Ishikawa (cell line): ENCODE results near the gene ANXA2R.

Experiments used
- CEBPB ChIP-seq: IDR thresholded peaks from 2 replicates; pipeline ENCODE4 v1.6.1; 2012
- EGR1 ChIP-seq: IDR thresholded peaks from 2 replicates; pipeline ENCODE4 v1.6.1; 2012
- EP300 ChIP-seq: IDR thresholded peaks from 2 replicates; pipeline ENCODE4 v1.6.1; 2012; ENCODE audit warnings: borderline replicate concordance
- FOXM1 ChIP-seq: IDR thresholded peaks from 2 replicates; pipeline ENCODE4 v1.6.1; 2012; ENCODE audit warnings: low read depth, borderline replicate concordance
- NFIC ChIP-seq: IDR thresholded peaks from 2 replicates; pipeline ENCODE4 v1.6.1; 2012
- RAD21 ChIP-seq: IDR thresholded peaks from 2 replicates; pipeline ENCODE4 v1.6.1; 2012; ENCODE audit warnings: low read depth
- REST ChIP-seq: IDR thresholded peaks from 2 replicates; pipeline ENCODE4 v1.6.1; 2012; ENCODE audit warnings: low read depth, mild to moderate bottlenecking
- TAF1 ChIP-seq: IDR thresholded peaks from 2 replicates; pipeline ENCODE4 v1.6.1; 2012; ENCODE audit warnings: low read depth, mild to moderate bottlenecking
- TCF12 ChIP-seq: IDR thresholded peaks from 2 replicates; pipeline ENCODE4 v1.6.1; 2012; ENCODE audit warnings: low read depth
- TEAD4 ChIP-seq: IDR thresholded peaks from 2 replicates; pipeline ENCODE4 v1.6.1; 2012
- USF1 ChIP-seq: IDR thresholded peaks from 2 replicates; pipeline ENCODE4 v1.6.1; 2012
- YY1 ChIP-seq: IDR thresholded peaks from 2 replicates; pipeline ENCODE4 v1.6.1; 2012; ENCODE audit warnings: low read depth
- ZBTB7A ChIP-seq: IDR thresholded peaks from 2 replicates; pipeline ENCODE4 v1.6.1; 2012; ENCODE audit warnings: low read depth
- TF ChIP-seq, protein P1 (sequence below): IDR thresholded peaks from 2 replicates; pipeline ENCODE4 v1.6.1; 2012

GRCh38 chr5:43019291-43019613, 20.9 kb downstream of the ANXA2R start:
- no peak for TF ChIP-seq TAF1
- TF ChIP-seq CEBPB, result no peak
- no peak for TF ChIP-seq REST
- TF ChIP-seq EGR1, result no peak
- TF ChIP-seq RAD21, result no peak
- TF ChIP-seq FOXM1, result no peak
- TF ChIP-seq EP300, result no peak
- TF ChIP-seq, protein P1, sequence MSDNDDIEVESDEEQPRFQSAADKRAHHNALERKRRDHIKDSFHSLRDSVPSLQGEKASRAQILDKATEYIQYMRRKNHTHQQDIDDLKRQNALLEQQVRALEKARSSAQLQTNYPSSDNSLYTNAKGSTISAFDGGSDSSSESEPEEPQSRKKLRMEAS, result no peak
- no peak for TF ChIP-seq YY1
- no peak for TF ChIP-seq TCF12
- no peak for TF ChIP-seq ZBTB7A
- TF ChIP-seq NFIC, result no peak
- no peak for TF ChIP-seq USF1
- TF ChIP-seq TEAD4, result no peak
